ENCODE data around the gene FCHO2. TPM values are rescaled to one million over a fixed set of nuclear protein-coding genes. Genes with fewer than 3 reads are reported as not detected.
A peak's percentile ranks its signal among the peaks of the same experiment; 100 is the strongest.

The FCHO2 gene
- total and polyA plus RNA-seq, 2 donors (not counting 3 experiments of a cell fraction or from before 2014, with no cell fraction given) = 12.0 to 25.2 TPM

DNA sequence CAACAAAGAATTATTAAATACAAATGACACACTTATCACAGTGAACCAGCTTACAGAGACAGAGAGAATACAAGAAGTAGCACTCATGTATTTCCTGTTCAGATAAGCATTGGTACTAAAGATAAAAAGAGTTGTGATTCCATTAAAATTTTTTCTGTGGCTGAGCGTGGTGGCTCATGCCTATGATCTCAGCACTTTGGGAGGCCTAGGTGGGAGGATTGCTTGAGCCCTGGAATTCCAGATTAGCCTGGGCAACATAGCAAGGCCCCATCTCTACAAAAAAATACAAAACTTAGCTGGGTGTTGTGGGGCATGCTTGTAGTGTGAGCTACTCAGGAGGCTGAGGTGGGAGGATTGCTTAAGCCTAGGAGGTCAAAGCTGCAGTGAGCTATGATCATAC, 32.9 kb downstream of the FCHO2 start:
- Histone ChIP-seq H2AFZ (ENCODE audit: low read depth, low read length) (no peak overlapping the region), H3K79me2 (ENCODE audit: control insufficient read depth, insufficient read depth, low read length) (peaks cover 10% of the 10 kb centered on the region), H3K4me1 (ENCODE audit: control insufficient read depth, extremely low read depth, insufficient read depth, low read length) (peaks cover 5% of the 10 kb centered on the region), H3K9ac (replicated peaks; ENCODE audit: extremely low read depth, insufficient read depth, low read length) (no peak overlapping the region), H3K4me2 (ENCODE audit: insufficient read depth, low read length) (peak overlapping the region; percentile 47), H4K20me1 (replicated peaks; ENCODE audit: control insufficient read depth, extremely low read depth, insufficient read depth, low read length) (peaks cover 5% of the 10 kb centered on the region), H3K9me3 (replicated peaks; ENCODE audit: control insufficient read depth, insufficient read depth, low read length) (no peaks in the 10 kb centered on the region), H3K27ac (ENCODE audit: insufficient read depth, low read depth, low read length) (no peak overlapping the region), H3K27me3 (ENCODE audit: control insufficient read depth in 2 of 2, insufficient read depth in 2 of 2, low read length in 2 of 2) (no peaks in the 10 kb centered on the region), H3K9me1 (replicated peaks; ENCODE audit: control insufficient read depth, extremely low read depth, insufficient read depth, low read length) (no peaks in the 10 kb centered on the region), H3K4me3 (replicated peaks in 1 of 3; ENCODE audit: insufficient read depth in 1 of 3, low read depth in 1 of 3, low read length in 3 of 3) (no peak overlapping the region), H3K36me3 (ENCODE audit: control insufficient read depth in 2 of 2, extremely low read depth in 1 of 2, insufficient read depth in 2 of 2, low read length in 2 of 2) (peaks cover 0 to 2% of the 10 kb centered on the region in 2 experiments)
- dilution Hi-C loops (cut with MboI; ENCODE audit: extremely low pct_ligation_motif_present, low sequenced_read_pairs) = no loop called here
- BruUV-seq (replicated peaks) = no TSS peak
- intact Hi-C loops (cut with micrococcal nuclease) = no loop called here
- FAIRE-seq (peak; percentile 66), DNase-seq (ENCODE audit: low read depth, low spot score) (peak; percentile 59)
- POLR2A ChIA-PET = no interaction called here
- CTCF ChIA-PET = no interaction called here
- peak; percentile 39 for TF ChIP-seq GATA2 (IDR thresholded peaks at IDR 0.05; ENCODE audit: insufficient read depth, insufficient read length, low read depth, low read length)
- no peak for TF ChIP-seq EZH2 (IDR thresholded peaks at IDR 0.05; ENCODE audit: borderline replicate concordance, low read depth, low read length, severe bottlenecking)

DNA sequence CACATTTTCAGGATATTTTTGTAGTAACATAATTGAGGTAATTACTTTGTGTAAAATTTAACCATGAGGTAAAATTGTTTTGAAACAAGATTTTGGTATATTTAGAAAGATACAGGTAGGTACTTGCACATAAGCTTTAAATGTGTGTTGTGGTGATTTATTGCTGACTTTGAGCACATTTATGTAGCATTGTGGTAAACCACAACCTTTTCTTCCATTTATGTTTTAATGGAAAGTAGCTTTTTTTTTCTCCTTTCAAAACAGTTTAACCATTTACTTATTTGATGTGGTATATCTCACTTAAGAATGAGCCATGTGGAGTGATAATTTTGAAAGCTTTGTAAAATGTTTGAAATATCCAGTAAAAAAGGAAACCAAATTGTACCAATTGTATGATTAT, 35.6 kb downstream of the FCHO2 start:
- Histone ChIP-seq H3K4me3 (replicated peaks in 1 of 3; ENCODE audit: insufficient read depth in 1 of 3, low read depth in 1 of 3, low read length in 3 of 3) (no peak overlapping the region), H3K36me3 (ENCODE audit: control insufficient read depth in 2 of 2, extremely low read depth in 1 of 2, insufficient read depth in 2 of 2, low read length in 2 of 2) (peaks cover 0 to 2% of the 10 kb centered on the region in 2 experiments), H4K20me1 (replicated peaks; ENCODE audit: control insufficient read depth, extremely low read depth, insufficient read depth, low read length) (peaks cover 2% of the 10 kb centered on the region), H3K27ac (ENCODE audit: insufficient read depth, low read depth, low read length) (no peak overlapping the region), H3K9me1 (replicated peaks; ENCODE audit: control insufficient read depth, extremely low read depth, insufficient read depth, low read length) (no peaks in the 10 kb centered on the region), H3K9me3 (replicated peaks; ENCODE audit: control insufficient read depth, insufficient read depth, low read length) (no peaks in the 10 kb centered on the region), H3K27me3 (ENCODE audit: control insufficient read depth in 2 of 2, insufficient read depth in 2 of 2, low read length in 2 of 2) (no peaks in the 10 kb centered on the region), H3K4me1 (ENCODE audit: control insufficient read depth, extremely low read depth, insufficient read depth, low read length) (peaks cover 5% of the 10 kb centered on the region), H2AFZ (ENCODE audit: low read depth, low read length) (no peak overlapping the region), H3K9ac (replicated peaks; ENCODE audit: extremely low read depth, insufficient read depth, low read length) (no peak overlapping the region), H3K79me2 (ENCODE audit: control insufficient read depth, insufficient read depth, low read length) (peaks cover 4% of the 10 kb centered on the region), H3K4me2 (ENCODE audit: insufficient read depth, low read length) (no peak overlapping the region)
- TF ChIP-seq FOS (IDR thresholded peaks at IDR 0.05; ENCODE audit: borderline replicate concordance, insufficient read depth, low read length) (no peak), POLR2AphosphoS5 (IDR thresholded peaks at IDR 0.05; ENCODE audit: insufficient read depth, low read depth, low read length) (no peak), MYC (IDR thresholded peaks at IDR 0.05; ENCODE audit: low read depth, low read length) (no peak), GATA2 (IDR thresholded peaks at IDR 0.05; ENCODE audit: insufficient read depth, insufficient read length, low read depth, low read length) (no peak), EZH2 (IDR thresholded peaks at IDR 0.05; ENCODE audit: borderline replicate concordance, low read depth, low read length, severe bottlenecking) (no peak), POLR2A (IDR thresholded peaks at IDR 0.05; ENCODE audit: low read depth, low read length) (no peak), JUN (IDR thresholded peaks at IDR 0.05; ENCODE audit: borderline replicate concordance, insufficient read depth, insufficient read length, low read depth) (no peak)
- TF ChIP-seq, protein P1, sequence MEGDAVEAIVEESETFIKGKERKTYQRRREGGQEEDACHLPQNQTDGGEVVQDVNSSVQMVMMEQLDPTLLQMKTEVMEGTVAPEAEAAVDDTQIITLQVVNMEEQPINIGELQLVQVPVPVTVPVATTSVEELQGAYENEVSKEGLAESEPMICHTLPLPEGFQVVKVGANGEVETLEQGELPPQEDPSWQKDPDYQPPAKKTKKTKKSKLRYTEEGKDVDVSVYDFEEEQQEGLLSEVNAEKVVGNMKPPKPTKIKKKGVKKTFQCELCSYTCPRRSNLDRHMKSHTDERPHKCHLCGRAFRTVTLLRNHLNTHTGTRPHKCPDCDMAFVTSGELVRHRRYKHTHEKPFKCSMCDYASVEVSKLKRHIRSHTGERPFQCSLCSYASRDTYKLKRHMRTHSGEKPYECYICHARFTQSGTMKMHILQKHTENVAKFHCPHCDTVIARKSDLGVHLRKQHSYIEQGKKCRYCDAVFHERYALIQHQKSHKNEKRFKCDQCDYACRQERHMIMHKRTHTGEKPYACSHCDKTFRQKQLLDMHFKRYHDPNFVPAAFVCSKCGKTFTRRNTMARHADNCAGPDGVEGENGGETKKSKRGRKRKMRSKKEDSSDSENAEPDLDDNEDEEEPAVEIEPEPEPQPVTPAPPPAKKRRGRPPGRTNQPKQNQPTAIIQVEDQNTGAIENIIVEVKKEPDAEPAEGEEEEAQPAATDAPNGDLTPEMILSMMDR (IDR thresholded peaks at IDR 0.05; ENCODE audit: extremely low read depth in 1 of 2, insufficient read depth in 1 of 2, low read depth in 1 of 2, low read length in 2 of 2) = no peak
- intact Hi-C loops (cut with micrococcal nuclease) = no loop called here
- FAIRE-seq (no peak), DNase-seq (ENCODE audit: low read depth, low spot score) (no peak)
- BruUV-seq (replicated peaks) = no TSS peak
- ChIA-PET CTCF (interaction anchor here (1.3 kb wide), 1 partner anchor 10 kb away, joined by 3 read pairs; no protein-coding TSS in a partner anchor), POLR2A (no interaction called here)
- dilution Hi-C loops (cut with MboI; ENCODE audit: extremely low pct_ligation_motif_present, low sequenced_read_pairs) = no loop called here
